DND-41 (cell line): ENCODE results near the gene ATR.

Source experiments
- ATAC-seq: fragments of 200-7000 bp; cut with Tn5 transposase; 3 replicates; pipeline ENCODE4 v1.9.1; 2021; ENCODE audit warnings: low read depth; ENCODE audit not compliant: insufficient read depth
- DNase-seq: peaks from one replicate; pipeline ENCODE4 v3.0.0-alpha.2; 2020
- H2AFZ ChIP-seq: 2 replicates; pipeline ENCODE4 v1.6.0; 2012; ENCODE audit warnings: low read depth, low read length
- H3K27ac ChIP-seq: 2 replicates; pipeline ENCODE4 v1.5.1; 2012; ENCODE audit warnings: low read length, inconsistent platforms
- H3K27me3 ChIP-seq: fragments of 200-600 bp; sonication (generic); 2 replicates; pipeline ENCODE4 v1.6.0; 2012; ENCODE audit warnings: low read length, mild to moderate bottlenecking, inconsistent platforms; ENCODE audit not compliant: insufficient read depth, poor library complexity
- H3K36me3 ChIP-seq: 2 replicates; pipeline ENCODE4 v1.5.1; 2012; ENCODE audit warnings: low read length, inconsistent platforms; ENCODE audit not compliant: insufficient read depth
- H3K4me1 ChIP-seq: 2 replicates; pipeline ENCODE4 v1.5.1; 2012; ENCODE audit warnings: mild to moderate bottlenecking, low read length; ENCODE audit not compliant: insufficient read depth
- H3K4me2 ChIP-seq: 2 replicates; pipeline ENCODE4 v1.6.0; 2012; ENCODE audit warnings: mild to moderate bottlenecking, moderate library complexity, low read length, inconsistent platforms; ENCODE audit not compliant: insufficient read depth
- H3K4me3 ChIP-seq, 2 experiments: fragments of 200-600 bp in 1 of 2; shearing (Covaris generic) in 1 of 2; 2 replicates each; pipeline ENCODE4 v1.5.1; 2012 to 2016; ENCODE audit warnings: inconsistent platforms in 2 of 2, low read length in 2 of 2, mild to moderate bottlenecking in 2 of 2, low read depth in 1 of 2, moderate library complexity in 1 of 2
- H3K79me2 ChIP-seq: 2 replicates; pipeline ENCODE4 v1.6.0; 2012; ENCODE audit warnings: low read length, inconsistent platforms; ENCODE audit not compliant: insufficient read depth
- H3K9ac ChIP-seq: 2 replicates; pipeline ENCODE4 v1.6.0; 2012; ENCODE audit warnings: low read depth, mild to moderate bottlenecking, inconsistent platforms, low read length, moderate library complexity
- H3K9me3 ChIP-seq: 2 replicates; pipeline ENCODE4 v1.5.1; 2012; ENCODE audit warnings: low read length, moderate library complexity, mild to moderate bottlenecking, inconsistent platforms; ENCODE audit not compliant: insufficient read depth, severe bottlenecking
- H4K20me1 ChIP-seq: 2 replicates; pipeline ENCODE4 v1.6.0; 2012; ENCODE audit warnings: low read length; ENCODE audit not compliant: insufficient read depth
- CTCF ChIP-seq: IDR thresholded peaks from 2 replicates; pipeline ENCODE4 v1.5.1; 2012; ENCODE audit warnings: borderline replicate concordance, low read length, moderate library complexity, mild to moderate bottlenecking; ENCODE audit not compliant: poor library complexity, severe bottlenecking; ENCODE audit errors: extremely low read depth
- EZH2 ChIP-seq: IDR thresholded peaks from 3 replicates; pipeline ENCODE4 v1.6.1; 2012; ENCODE audit warnings: borderline replicate concordance, low read depth, mild to moderate bottlenecking, moderate library complexity, low read length, inconsistent platforms; ENCODE audit not compliant: severe bottlenecking

The ATR gene

GRCh38 chr3:142447852-142448823, 130.4 kb downstream of the ATR start, which contains the start of gene XRN1:
XRN1 (minus strand) TSS chr3:142448037; CDS start chr3:142447944, 93 bp downstream.
- Histone ChIP-seq H2AFZ (peak within 1 kb of the TSS; percentile 96), H4K20me1 (peaks cover 14% of the 10 kb centered on the region; the same call in 1 of the 2 replicates), H3K9me3 (no peaks in the 10 kb centered on the region), H3K4me2 (peak within 1 kb of the TSS; percentile 80), H3K4me3 (peak within 1 kb of the TSS; percentile 96 to 97), H3K27ac (peak within 1 kb of the TSS; percentile 92), H3K27me3 (no peaks in the 10 kb centered on the region), H3K36me3 (peaks cover 43% of the 10 kb centered on the region), H3K79me2 (peaks cover 57% of the 10 kb centered on the region), H3K4me1 (peaks cover 40% of the 10 kb centered on the region), H3K9ac (peak within 1 kb of the TSS; percentile 85)
- TF ChIP-seq EZH2 (no peak), CTCF (no peak)
- ATAC-seq (peak; percentile 91), DNase-seq (peak; percentile 96)

GRCh38 chr3:142447301-142447851, 131.2 kb downstream of the ATR start:
- peak overlapping the region; percentile 80 for H3K4me2 ChIP-seq
- H3K27me3 ChIP-seq, result no peaks in the 10 kb centered on the region
- peak overlapping the region; percentile 96 to 97 for H3K4me3 ChIP-seq
- H3K36me3 ChIP-seq, result peaks cover 36% of the 10 kb centered on the region
- DNase-seq (peak; percentile 54), ATAC-seq (peak; percentile 63)
- H3K4me1 ChIP-seq, result peaks cover 40% of the 10 kb centered on the region
- H3K27ac ChIP-seq, result peak overlapping the region; percentile 92
- H4K20me1 ChIP-seq, result peaks cover 17% of the 10 kb centered on the region; the same call in 1 of the 2 replicates
- H3K9ac ChIP-seq, result peak overlapping the region; percentile 85
- peaks cover 64% of the 10 kb centered on the region for H3K79me2 ChIP-seq
- H3K9me3 ChIP-seq, result no peaks in the 10 kb centered on the region
- TF ChIP-seq EZH2 (no peak), CTCF (no peak)
- peak overlapping the region; percentile 96 for H2AFZ ChIP-seq

- peak overlapping the region; percentile 96 to 97 for H3K4me3 ChIP-seq
- peak overlapping the region; percentile 80 for H3K4me2 ChIP-seq
- ATAC-seq, result peak; percentile 14; the same call in 1 of the 3 replicates
- H4K20me1 ChIP-seq, result peaks cover 26% of the 10 kb centered on the region
- H3K27me3 ChIP-seq, result no peaks in the 10 kb centered on the region
- no peak overlapping the region for H2AFZ ChIP-seq
- no peaks in the 10 kb centered on the region for H3K9me3 ChIP-seq
- peaks cover 79% of the 10 kb centered on the region for H3K79me2 ChIP-seq
- DNase-seq, result no peak
- peaks cover 22% of the 10 kb centered on the region for H3K36me3 ChIP-seq
- peak overlapping the region; percentile 85 for H3K9ac ChIP-seq
- H3K4me1 ChIP-seq, result peaks cover 40% of the 10 kb centered on the region
- peak overlapping the region; percentile 92 for H3K27ac ChIP-seq
- TF ChIP-seq CTCF, result no peak
- no peak for TF ChIP-seq EZH2
Observed at GRCh38 chr3:142445816-142446254, 132.7 kb downstream of the ATR start.
